Body of pancreas (tissue), 4 donors: ENCODE measurements around the gene GLIPR1.

Experiments used
- POLR2A ChIP-seq, 3 donors: fragments of 450-650 bp; IDR thresholded peaks; one replicate each; pipeline ENCODE4 v1.6.1; 2016; ENCODE audit warnings: antibody characterized with exemption in 3 of 3, mild to moderate bottlenecking in 2 of 3
- TF ChIP-seq, protein P1 (sequence below), 7 experiments: fragments of 450-650 bp in 4 of 7; fragments of 200-600 bp in 3 of 7; sonication (generic) in 3 of 7; IDR thresholded peaks; one replicate each; pipeline ENCODE4 v1.5.1; 2016 to 2019; ENCODE audit warnings: antibody characterized with exemption in 7 of 7

- no peak for TF ChIP-seq POLR2A (IDR thresholded peaks at IDR 0.05)
- TF ChIP-seq, protein P1, sequence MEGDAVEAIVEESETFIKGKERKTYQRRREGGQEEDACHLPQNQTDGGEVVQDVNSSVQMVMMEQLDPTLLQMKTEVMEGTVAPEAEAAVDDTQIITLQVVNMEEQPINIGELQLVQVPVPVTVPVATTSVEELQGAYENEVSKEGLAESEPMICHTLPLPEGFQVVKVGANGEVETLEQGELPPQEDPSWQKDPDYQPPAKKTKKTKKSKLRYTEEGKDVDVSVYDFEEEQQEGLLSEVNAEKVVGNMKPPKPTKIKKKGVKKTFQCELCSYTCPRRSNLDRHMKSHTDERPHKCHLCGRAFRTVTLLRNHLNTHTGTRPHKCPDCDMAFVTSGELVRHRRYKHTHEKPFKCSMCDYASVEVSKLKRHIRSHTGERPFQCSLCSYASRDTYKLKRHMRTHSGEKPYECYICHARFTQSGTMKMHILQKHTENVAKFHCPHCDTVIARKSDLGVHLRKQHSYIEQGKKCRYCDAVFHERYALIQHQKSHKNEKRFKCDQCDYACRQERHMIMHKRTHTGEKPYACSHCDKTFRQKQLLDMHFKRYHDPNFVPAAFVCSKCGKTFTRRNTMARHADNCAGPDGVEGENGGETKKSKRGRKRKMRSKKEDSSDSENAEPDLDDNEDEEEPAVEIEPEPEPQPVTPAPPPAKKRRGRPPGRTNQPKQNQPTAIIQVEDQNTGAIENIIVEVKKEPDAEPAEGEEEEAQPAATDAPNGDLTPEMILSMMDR (IDR thresholded peaks at IDR 0.05): no peak
These were observed 49.3 kb downstream of the GLIPR1 start for GRCh38 chr12:75529826-75530225.
